GM23338 (cell line): ENCODE data around the gene IDH3B. TPM values are rescaled to one million over a fixed set of nuclear protein-coding genes. Genes with fewer than 3 reads are reported as not detected.

ENCODE experiments used
- ATAC-seq: fragments of 200-7000 bp; cut with Tn5 transposase; 3 replicates; pipeline ENCODE4 v1.9.1; 2020
- DNase-seq: peaks from one replicate; pipeline ENCODE4 v3.0.0-alpha.2; 2015; ENCODE audit warnings: low spot score
- H2AFZ ChIP-seq: fragments of 200-600 bp; sonication (generic); 2 replicates; pipeline ENCODE4 v1.8.0; 2016; ENCODE audit warnings: antibody characterized with exemption, mild to moderate bottlenecking, moderate library complexity
- H3F3A ChIP-seq: fragments of 200-600 bp; sonication (generic); replicated peaks from 2 replicates; pipeline ENCODE4 v1.8.0; 2017; ENCODE audit warnings: antibody characterized with exemption, mixed run types, low read depth
- H3K27ac ChIP-seq: fragments of 200-600 bp; sonication (generic); 2 replicates; pipeline ENCODE4 v1.6.1; 2016; ENCODE audit warnings: low read depth
- H3K27me3 ChIP-seq: fragments of 200-600 bp; sonication (generic); 2 replicates; pipeline ENCODE4 v1.8.0; 2016; ENCODE audit warnings: mild to moderate bottlenecking, mixed run types, moderate library complexity; ENCODE audit not compliant: insufficient read depth
- H3K36me3 ChIP-seq: fragments of 200-600 bp; sonication (generic); 2 replicates; pipeline ENCODE4 v1.8.0; 2016; ENCODE audit warnings: mild to moderate bottlenecking; ENCODE audit not compliant: insufficient read depth
- H3K4me1 ChIP-seq: fragments of 200-600 bp; sonication (generic); 2 replicates; pipeline ENCODE4 v1.8.0; 2016; ENCODE audit warnings: mild to moderate bottlenecking, moderate library complexity; ENCODE audit not compliant: insufficient read depth
- H3K4me2 ChIP-seq: fragments of 200-600 bp; sonication (generic); 2 replicates; pipeline ENCODE4 v1.7.1; 2017; ENCODE audit warnings: mixed run types
- H3K4me3 ChIP-seq: fragments of 200-600 bp; sonication (generic); 2 replicates; pipeline ENCODE4 v1.6.1; 2016; ENCODE audit warnings: mixed run types
- H3K79me2 ChIP-seq: fragments of 200-600 bp; sonication (generic); replicated peaks from 2 replicates; pipeline ENCODE4 v1.8.0; 2017; ENCODE audit warnings: mild to moderate bottlenecking; ENCODE audit not compliant: insufficient read depth
- H3K9me2 ChIP-seq: fragments of 200-600 bp; sonication (generic); 2 replicates; pipeline ENCODE4 v1.8.0; 2017; ENCODE audit not compliant: insufficient read depth
- H4K20me1 ChIP-seq: fragments of 200-600 bp; sonication (generic); replicated peaks from 2 replicates; pipeline ENCODE4 v1.8.0; 2017; ENCODE audit warnings: mild to moderate bottlenecking; ENCODE audit not compliant: insufficient read depth
- H3K27ac Mint-ChIP-seq: 2 replicates; pipeline ENCODE4 v1.8.0; 2020; ENCODE audit warnings: inconsistent platforms, mild to moderate bottlenecking, moderate library complexity, mixed read lengths
- H3K27me3 Mint-ChIP-seq: 3 replicates; pipeline ENCODE4 v1.8.0; 2022; ENCODE audit warnings: low read depth, mild to moderate bottlenecking, moderate library complexity, mixed read lengths, inconsistent platforms; ENCODE audit not compliant: insufficient read depth, poor library complexity
- H3K36me3 Mint-ChIP-seq: 3 replicates; pipeline ENCODE4 v1.8.0; 2021; ENCODE audit warnings: low read depth, mild to moderate bottlenecking, inconsistent platforms, moderate library complexity, mixed read lengths
- H3K4me1 Mint-ChIP-seq: 3 replicates; pipeline ENCODE4 v1.8.0; 2020; ENCODE audit warnings: mild to moderate bottlenecking, inconsistent platforms, mixed read lengths
- H3K4me3 Mint-ChIP-seq: 3 replicates; pipeline ENCODE4 v1.8.0; 2021; ENCODE audit warnings: moderate library complexity, mild to moderate bottlenecking, inconsistent platforms, mixed read lengths
- H3K9me3 Mint-ChIP-seq: 3 replicates; pipeline ENCODE4 v1.8.0; 2020; ENCODE audit warnings: moderate library complexity, mild to moderate bottlenecking, inconsistent platforms, mixed read lengths
- CREB1 ChIP-seq: fragments of 250-450 bp; sonication (Bioruptor Pico); IDR thresholded peaks from 2 replicates; pipeline ENCODE4 v1.5.0; 2020; ENCODE audit warnings: low read depth, mild to moderate bottlenecking, moderate library complexity
- CTCF ChIP-seq, 2 experiments: fragments of 200-600 bp in 1 of 2; sonication (generic) in 1 of 2; conservative IDR thresholded peaks; 2 replicates each; pipeline versions ENCODE4 v1.5.1 to v1.6.1; 2016 to 2017; ENCODE audit warnings: antibody characterized with exemption in 2 of 2, low read depth in 2 of 2, mild to moderate bottlenecking in 2 of 2, moderate library complexity in 1 of 2
- ETS1 ChIP-seq: IDR thresholded peaks from 2 replicates; pipeline ENCODE4 v1.6.1; 2016; ENCODE audit warnings: antibody characterized with exemption
- EZH2phosphoT487 ChIP-seq: fragments of 200-600 bp; sonication (generic); IDR thresholded peaks from one replicate; pipeline ENCODE4 v1.8.1; 2018; ENCODE audit warnings: antibody characterized with exemption; ENCODE audit not compliant: unreplicated experiment
- NANOG ChIP-seq: IDR thresholded peaks from 2 replicates; pipeline ENCODE4 v1.6.1; 2016; ENCODE audit warnings: antibody characterized with exemption, borderline replicate concordance
- POLR2AphosphoS5 ChIP-seq: IDR thresholded peaks from 2 replicates; pipeline ENCODE4 v1.6.1; 2016; ENCODE audit warnings: antibody characterized with exemption, low read depth
- REST ChIP-seq: IDR thresholded peaks from one replicate; pipeline ENCODE4 v1.6.1; 2018; ENCODE audit warnings: antibody characterized with exemption; ENCODE audit not compliant: unreplicated experiment
- STAT1 ChIP-seq: IDR thresholded peaks from one replicate; pipeline ENCODE4 v1.6.1; 2016; ENCODE audit warnings: antibody characterized with exemption; ENCODE audit not compliant: unreplicated experiment
- ZNF331 ChIP-seq: fragments of 250-450 bp; sonication (Bioruptor Pico); IDR thresholded peaks from 2 replicates; pipeline ENCODE4 v1.5.0; 2020; ENCODE audit warnings: low read depth, mild to moderate bottlenecking, moderate library complexity
- polyA plus RNA-seq: library from polyadenylated mRNA; unstranded; fragments of >200 nt; fragmentation: Nextera tagmentation; extraction: Ambion mirVana; gene quantifications from 2 replicates; pipeline ENCODE4 v1.2.1, GENCODE V29; 2016
- total RNA-seq: library from RNA; depleted of rRNA; stranded (reverse); fragments of >200 nt; shearing (Covaris generic); gene quantifications from 2 replicates; pipeline ENCODE4 v1.2.3, GENCODE V29; 2014

The IDH3B gene
- total and polyA plus RNA-seq, 2 experiments from 2014 or later, result 87.1 to 126 TPM

- Histone ChIP-seq H3K4me3 (peak overlapping the region; percentile 99), H3K27me3 (no peaks in the 10 kb centered on the region), H3K27ac (peak overlapping the region; percentile 85), H3K9me2 (no peaks in the 10 kb centered on the region), H4K20me1 (peaks cover 53% of the 10 kb centered on the region), H3K4me1 (peaks cover 15% of the 10 kb centered on the region), H3K4me2 (peak overlapping the region; percentile 100), H3F3A (peaks cover 64% of the 10 kb centered on the region), H3K36me3 (peaks cover 56% of the 10 kb centered on the region), H3K79me2 (peaks cover 48% of the 10 kb centered on the region), H2AFZ (no peak overlapping the region)
- TF ChIP-seq EZH2phosphoT487 (no peak), STAT1 (no peak), REST (no peak), ETS1 (no peak), POLR2AphosphoS5 (no peak), CTCF (conservative IDR thresholded peaks at IDR 0.05; ENCODE audit: low read depth in 2 of 2) (no peak), NANOG (no peak)
- peaks cover 30% of the 10 kb centered on the region for H3K27me3 Mint-ChIP-seq
- peaks cover 69% of the 10 kb centered on the region for H3K36me3 Mint-ChIP-seq
- H3K4me3 Mint-ChIP-seq, result peak overlapping the region; percentile 94
- peaks cover 20% of the 10 kb centered on the region for H3K4me1 Mint-ChIP-seq
- ATAC-seq (no peak), DNase-seq (no peak)
- H3K27ac Mint-ChIP-seq, result peak overlapping the region; percentile 86
- peaks cover 4% of the 10 kb centered on the region for H3K9me3 Mint-ChIP-seq
These were observed 9.6 kb downstream of the IDH3B start for GRCh38 chr20:2654384-2654822.

GRCh38 chr20:2653556-2654383 lies 10.2 kb downstream of the IDH3B start:
- Mint-ChIP-seq H3K4me3 (peak overlapping the region; percentile 94), H3K27ac (peak overlapping the region; percentile 86), H3K36me3 (peaks cover 63% of the 10 kb centered on the region), H3K27me3 (peaks cover 26% of the 10 kb centered on the region), H3K9me3 (peaks cover 4% of the 10 kb centered on the region), H3K4me1 (peaks cover 20% of the 10 kb centered on the region)
- Histone ChIP-seq H3K4me1 (peaks cover 15% of the 10 kb centered on the region), H2AFZ (no peak overlapping the region), H4K20me1 (peaks cover 50% of the 10 kb centered on the region), H3K4me2 (peak overlapping the region; percentile 100), H3K27ac (peak overlapping the region; percentile 85), H3K36me3 (peaks cover 55% of the 10 kb centered on the region), H3K27me3 (no peaks in the 10 kb centered on the region), H3F3A (peaks cover 58% of the 10 kb centered on the region), H3K9me2 (no peaks in the 10 kb centered on the region), H3K4me3 (peak overlapping the region; percentile 99), H3K79me2 (peaks cover 48% of the 10 kb centered on the region)
- ATAC-seq, result no peak
- no peak for DNase-seq
- TF ChIP-seq POLR2AphosphoS5 (no peak; the same call in 1 of the 2 replicates), EZH2phosphoT487 (no peak), ZNF331 (CRISPR knock-in tag) (no peak), CREB1 (CRISPR knock-in tag) (no peak), CTCF (conservative IDR thresholded peaks at IDR 0.05; ENCODE audit: low read depth in 2 of 2) (no peak)
